HG02973 (cell line): Measurements from ENCODE around the gene TMEM232.
A peak's percentile ranks its signal among the peaks of the same experiment; 100 is the strongest.
"Not testable (repeated sequence)": the region's sequence is repeated elsewhere in the genome, so short reads cannot be mapped to it uniquely, and the experiment has no call there.

Experiments
- ATAC-seq: cut with Tn5 transposase; IDR thresholded peaks from one replicate; pipeline ENCODE4 v1.9.1; 2021; ENCODE audit warnings: moderate library complexity; ENCODE audit not compliant: unreplicated experiment

TMEM232 gene

GRCh38 chr5:110726249-110727024 is at the start of gene TMEM232:
Gene TMEM232 (minus strand): TSS chr5:110726671. CDS start chr5:110667352, 59,319 bp downstream.
- ATAC-seq: peak; percentile 92

GRCh38 chr5:110770286-110770685 is 43.8 kb upstream of the TMEM232 start:
- ATAC-seq: no peak

- no peak for ATAC-seq
These were observed 42.7 kb upstream of the TMEM232 start for GRCh38 chr5:110769000-110769681.

- no peak for ATAC-seq
These were observed 41.8 kb upstream of the TMEM232 start for GRCh38 chr5:110768138-110768860.

- no peak for ATAC-seq
These were observed 33.7 kb upstream of the TMEM232 start for GRCh38 chr5:110760158-110760557.

GRCh38 chr5:110757118-110757729 is 30.8 kb upstream of the TMEM232 start:
- no peak for ATAC-seq

- no peak for ATAC-seq
These were observed 27.7 kb upstream of the TMEM232 start for GRCh38 chr5:110754181-110754580.

- ATAC-seq: no peak
These were observed 27.1 kb upstream of the TMEM232 start for GRCh38 chr5:110753600-110753999.

GRCh38 chr5:110752953-110753352 is 26.5 kb upstream of the TMEM232 start:
- ATAC-seq: peak; percentile 16

GRCh38 chr5:110751902-110752762 is 25.7 kb upstream of the TMEM232 start:
- peak; percentile 96 for ATAC-seq

GRCh38 chr5:110738812-110739651 is 12.6 kb upstream of the TMEM232 start, which contains the start of gene SLC25A46:
Gene SLC25A46 (plus strand): TSS chr5:110739007. CDS start chr5:110739120, 113 bp downstream.
- ATAC-seq: peak; percentile 95

GRCh38 chr5:110738503-110738811 is 12.0 kb upstream of the TMEM232 start:
- ATAC-seq: peak; percentile 67

- no peak for ATAC-seq
These were observed 10.3 kb upstream of the TMEM232 start for GRCh38 chr5:110736753-110737152.

- ATAC-seq: no peak
These were observed 9.1 kb upstream of the TMEM232 start for GRCh38 chr5:110735556-110735955.

GRCh38 chr5:110734101-110734500 is 7.6 kb upstream of the TMEM232 start:
- ATAC-seq: no peak

GRCh38 chr5:110731499-110731898 is 5.0 kb upstream of the TMEM232 start:
- not testable (repeated sequence) for ATAC-seq

GRCh38 chr5:110727025-110727314 is 499 bp upstream of the TMEM232 start:
- ATAC-seq: peak; percentile 23

- ATAC-seq: no peak
These were observed 8.2 kb downstream of the TMEM232 start for GRCh38 chr5:110718311-110718710.
